WTC11 (cell line): ENCODE results near the gene SFTA2. TPM values are rescaled to one million over a fixed set of nuclear protein-coding genes. Genes with fewer than 3 reads are reported as not detected.
A peak's percentile ranks its signal among the peaks of the same experiment; 100 is the strongest.

Source experiments
- ATF1 ChIP-seq: sonication (generic); formaldehyde crosslinking; IDR thresholded peaks from 2 replicates; pipeline ENCODE4 v1.8.1; 2023; ENCODE audit warnings: mild to moderate bottlenecking, moderate library complexity, missing genetic modification reagents
- CREM ChIP-seq: sonication (generic); formaldehyde crosslinking; IDR thresholded peaks from 2 replicates; pipeline ENCODE4 v1.8.1; 2022; ENCODE audit warnings: mild to moderate bottlenecking, missing genetic modification reagents, moderate library complexity
- ELF4 ChIP-seq: sonication (generic); formaldehyde crosslinking; IDR thresholded peaks from 2 replicates; pipeline ENCODE4 v1.8.1; 2022; ENCODE audit warnings: low read depth, mild to moderate bottlenecking, moderate library complexity, missing genetic modification reagents
- FOXK1 ChIP-seq: sonication (generic); formaldehyde crosslinking; IDR thresholded peaks from 2 replicates; pipeline ENCODE4 v1.8.0; 2022; ENCODE audit warnings: mild to moderate bottlenecking, moderate library complexity, missing genetic modification reagents
- FOXP1 ChIP-seq: sonication (generic); formaldehyde crosslinking; IDR thresholded peaks from 2 replicates; pipeline ENCODE4 v1.8.0; 2022; ENCODE audit warnings: missing genetic modification reagents, mild to moderate bottlenecking, moderate library complexity, borderline replicate concordance
- FOXP4 ChIP-seq: sonication (generic); formaldehyde crosslinking; IDR thresholded peaks from 2 replicates; pipeline ENCODE4 v1.8.0; 2022; ENCODE audit warnings: mild to moderate bottlenecking, missing genetic modification reagents
- JUN ChIP-seq: sonication (generic); formaldehyde crosslinking; IDR thresholded peaks from 2 replicates; pipeline ENCODE4 v1.8.0; 2023; ENCODE audit warnings: mild to moderate bottlenecking, missing genetic modification reagents
- MYBL2 ChIP-seq: sonication (generic); formaldehyde crosslinking; IDR thresholded peaks from 2 replicates; pipeline ENCODE4 v1.8.1; 2023; ENCODE audit warnings: mild to moderate bottlenecking, moderate library complexity, missing genetic modification reagents
- NFATC4 ChIP-seq: fragments of 250-450 bp; sonication (Bioruptor Pico); IDR thresholded peaks from 2 replicates; pipeline ENCODE4 v1.9.0; 2021; ENCODE audit warnings: mild to moderate bottlenecking
- PREB ChIP-seq: sonication (generic); formaldehyde crosslinking; IDR thresholded peaks from 2 replicates; pipeline ENCODE4 v1.8.1; 2022; ENCODE audit warnings: mild to moderate bottlenecking, missing genetic modification reagents, moderate library complexity, borderline replicate concordance
- RELA ChIP-seq: sonication (generic); formaldehyde crosslinking; IDR thresholded peaks from 2 replicates; pipeline ENCODE4 v1.8.1; 2022; ENCODE audit warnings: missing genetic modification reagents, mild to moderate bottlenecking, borderline replicate concordance
- SP1 ChIP-seq: sonication (generic); formaldehyde crosslinking; conservative IDR thresholded peaks from 2 replicates; pipeline ENCODE4 v1.8.1; 2022; ENCODE audit warnings: missing genetic modification reagents
- ZNF317 ChIP-seq: sonication (generic); formaldehyde crosslinking; IDR thresholded peaks from 2 replicates; pipeline ENCODE4 v1.8.1; 2023; ENCODE audit warnings: low read depth, mild to moderate bottlenecking, moderate library complexity, missing genetic modification reagents, borderline replicate concordance
- ZNF423 ChIP-seq: fragments of 250-450 bp; sonication (Bioruptor Pico); IDR thresholded peaks from 2 replicates; pipeline ENCODE4 v2.1.2; 2022; ENCODE audit warnings: mild to moderate bottlenecking, moderate library complexity
- total RNA-seq: library from RNA; stranded (reverse); gene quantifications from 3 replicates; pipeline ENCODE4 v1.2.3, GENCODE V29; 2021
- TF ChIP-seq, protein P1 (sequence below): sonication (generic); formaldehyde crosslinking; IDR thresholded peaks from 2 replicates; pipeline ENCODE4 v1.8.0; 2023; ENCODE audit warnings: missing genetic modification reagents, mild to moderate bottlenecking, borderline replicate concordance
- TF ChIP-seq, protein P2 (sequence below): sonication (generic); formaldehyde crosslinking; IDR thresholded peaks from 2 replicates; pipeline ENCODE4 v1.8.0; 2022; ENCODE audit warnings: mild to moderate bottlenecking, missing genetic modification reagents
- TF ChIP-seq, protein P3 (sequence below): sonication (generic); formaldehyde crosslinking; IDR thresholded peaks from 2 replicates; pipeline ENCODE4 v1.8.0; 2022; ENCODE audit warnings: missing genetic modification reagents
- TF ChIP-seq, protein P4 (sequence below): sonication (generic); formaldehyde crosslinking; IDR thresholded peaks from 2 replicates; pipeline ENCODE4 v1.8.1; 2022; ENCODE audit warnings: mild to moderate bottlenecking, moderate library complexity, missing genetic modification reagents
- TF ChIP-seq, protein P5 (sequence below): sonication (generic); formaldehyde crosslinking; IDR thresholded peaks from 2 replicates; pipeline ENCODE4 v1.8.0; 2023; ENCODE audit warnings: missing genetic modification reagents
- TF ChIP-seq, protein P6 (sequence below): sonication (generic); formaldehyde crosslinking; IDR thresholded peaks from 2 replicates; pipeline ENCODE4 v1.8.1; 2023; ENCODE audit warnings: mild to moderate bottlenecking, moderate library complexity, missing genetic modification reagents

SFTA2 gene
- total RNA-seq, 1 experiment from 2014 or later = not detected

GRCh38 chr6:30914076-30914853, 17.7 kb downstream of the SFTA2 start, which contains the start of gene VARS2 (continued):
- TF ChIP-seq, protein P1, sequence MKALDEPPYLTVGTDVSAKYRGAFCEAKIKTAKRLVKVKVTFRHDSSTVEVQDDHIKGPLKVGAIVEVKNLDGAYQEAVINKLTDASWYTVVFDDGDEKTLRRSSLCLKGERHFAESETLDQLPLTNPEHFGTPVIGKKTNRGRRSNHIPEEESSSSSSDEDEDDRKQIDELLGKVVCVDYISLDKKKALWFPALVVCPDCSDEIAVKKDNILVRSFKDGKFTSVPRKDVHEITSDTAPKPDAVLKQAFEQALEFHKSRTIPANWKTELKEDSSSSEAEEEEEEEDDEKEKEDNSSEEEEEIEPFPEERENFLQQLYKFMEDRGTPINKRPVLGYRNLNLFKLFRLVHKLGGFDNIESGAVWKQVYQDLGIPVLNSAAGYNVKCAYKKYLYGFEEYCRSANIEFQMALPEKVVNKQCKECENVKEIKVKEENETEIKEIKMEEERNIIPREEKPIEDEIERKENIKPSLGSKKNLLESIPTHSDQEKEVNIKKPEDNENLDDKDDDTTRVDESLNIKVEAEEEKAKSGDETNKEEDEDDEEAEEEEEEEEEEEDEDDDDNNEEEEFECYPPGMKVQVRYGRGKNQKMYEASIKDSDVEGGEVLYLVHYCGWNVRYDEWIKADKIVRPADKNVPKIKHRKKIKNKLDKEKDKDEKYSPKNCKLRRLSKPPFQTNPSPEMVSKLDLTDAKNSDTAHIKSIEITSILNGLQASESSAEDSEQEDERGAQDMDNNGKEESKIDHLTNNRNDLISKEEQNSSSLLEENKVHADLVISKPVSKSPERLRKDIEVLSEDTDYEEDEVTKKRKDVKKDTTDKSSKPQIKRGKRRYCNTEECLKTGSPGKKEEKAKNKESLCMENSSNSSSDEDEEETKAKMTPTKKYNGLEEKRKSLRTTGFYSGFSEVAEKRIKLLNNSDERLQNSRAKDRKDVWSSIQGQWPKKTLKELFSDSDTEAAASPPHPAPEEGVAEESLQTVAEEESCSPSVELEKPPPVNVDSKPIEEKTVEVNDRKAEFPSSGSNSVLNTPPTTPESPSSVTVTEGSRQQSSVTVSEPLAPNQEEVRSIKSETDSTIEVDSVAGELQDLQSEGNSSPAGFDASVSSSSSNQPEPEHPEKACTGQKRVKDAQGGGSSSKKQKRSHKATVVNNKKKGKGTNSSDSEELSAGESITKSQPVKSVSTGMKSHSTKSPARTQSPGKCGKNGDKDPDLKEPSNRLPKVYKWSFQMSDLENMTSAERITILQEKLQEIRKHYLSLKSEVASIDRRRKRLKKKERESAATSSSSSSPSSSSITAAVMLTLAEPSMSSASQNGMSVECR (CRISPR knock-in tag) = 0 out of 2 replicates have a peak, but pooled peaks have one; percentile 78
- TF ChIP-seq ZNF317 (CRISPR knock-in tag) = peak; percentile 31; the same call in 1 of the 2 replicates
- TF ChIP-seq CREM = peak; percentile 17; the same call in 1 of the 2 replicates
- TF ChIP-seq, protein P2, sequence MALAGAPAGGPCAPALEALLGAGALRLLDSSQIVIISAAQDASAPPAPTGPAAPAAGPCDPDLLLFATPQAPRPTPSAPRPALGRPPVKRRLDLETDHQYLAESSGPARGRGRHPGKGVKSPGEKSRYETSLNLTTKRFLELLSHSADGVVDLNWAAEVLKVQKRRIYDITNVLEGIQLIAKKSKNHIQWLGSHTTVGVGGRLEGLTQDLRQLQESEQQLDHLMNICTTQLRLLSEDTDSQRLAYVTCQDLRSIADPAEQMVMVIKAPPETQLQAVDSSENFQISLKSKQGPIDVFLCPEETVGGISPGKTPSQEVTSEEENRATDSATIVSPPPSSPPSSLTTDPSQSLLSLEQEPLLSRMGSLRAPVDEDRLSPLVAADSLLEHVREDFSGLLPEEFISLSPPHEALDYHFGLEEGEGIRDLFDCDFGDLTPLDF = 0 out of 2 replicates have a peak, but pooled peaks have one; percentile 64
- peak; percentile 81; the same call in 1 of the 2 replicates for TF ChIP-seq JUN (CRISPR knock-in tag)
- TF ChIP-seq SP1 (CRISPR knock-in tag) = peak; percentile 70
- TF ChIP-seq FOXK1 = peak; percentile 46; the same call in 1 of the 2 replicates
- TF ChIP-seq, protein P3, sequence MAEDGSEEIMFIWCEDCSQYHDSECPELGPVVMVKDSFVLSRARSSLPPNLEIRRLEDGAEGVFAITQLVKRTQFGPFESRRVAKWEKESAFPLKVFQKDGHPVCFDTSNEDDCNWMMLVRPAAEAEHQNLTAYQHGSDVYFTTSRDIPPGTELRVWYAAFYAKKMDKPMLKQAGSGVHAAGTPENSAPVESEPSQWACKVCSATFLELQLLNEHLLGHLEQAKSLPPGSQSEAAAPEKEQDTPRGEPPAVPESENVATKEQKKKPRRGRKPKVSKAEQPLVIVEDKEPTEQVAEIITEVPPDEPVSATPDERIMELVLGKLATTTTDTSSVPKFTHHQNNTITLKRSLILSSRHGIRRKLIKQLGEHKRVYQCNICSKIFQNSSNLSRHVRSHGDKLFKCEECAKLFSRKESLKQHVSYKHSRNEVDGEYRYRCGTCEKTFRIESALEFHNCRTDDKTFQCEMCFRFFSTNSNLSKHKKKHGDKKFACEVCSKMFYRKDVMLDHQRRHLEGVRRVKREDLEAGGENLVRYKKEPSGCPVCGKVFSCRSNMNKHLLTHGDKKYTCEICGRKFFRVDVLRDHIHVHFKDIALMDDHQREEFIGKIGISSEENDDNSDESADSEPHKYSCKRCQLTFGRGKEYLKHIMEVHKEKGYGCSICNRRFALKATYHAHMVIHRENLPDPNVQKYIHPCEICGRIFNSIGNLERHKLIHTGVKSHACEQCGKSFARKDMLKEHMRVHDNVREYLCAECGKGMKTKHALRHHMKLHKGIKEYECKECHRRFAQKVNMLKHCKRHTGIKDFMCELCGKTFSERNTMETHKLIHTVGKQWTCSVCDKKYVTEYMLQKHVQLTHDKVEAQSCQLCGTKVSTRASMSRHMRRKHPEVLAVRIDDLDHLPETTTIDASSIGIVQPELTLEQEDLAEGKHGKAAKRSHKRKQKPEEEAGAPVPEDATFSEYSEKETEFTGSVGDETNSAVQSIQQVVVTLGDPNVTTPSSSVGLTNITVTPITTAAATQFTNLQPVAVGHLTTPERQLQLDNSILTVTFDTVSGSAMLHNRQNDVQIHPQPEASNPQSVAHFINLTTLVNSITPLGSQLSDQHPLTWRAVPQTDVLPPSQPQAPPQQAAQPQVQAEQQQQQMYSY (CRISPR knock-in tag) = peak; percentile 64
- TF ChIP-seq PREB = peak; percentile 76; the same call in 1 of the 2 replicates
- TF ChIP-seq, protein P4, sequence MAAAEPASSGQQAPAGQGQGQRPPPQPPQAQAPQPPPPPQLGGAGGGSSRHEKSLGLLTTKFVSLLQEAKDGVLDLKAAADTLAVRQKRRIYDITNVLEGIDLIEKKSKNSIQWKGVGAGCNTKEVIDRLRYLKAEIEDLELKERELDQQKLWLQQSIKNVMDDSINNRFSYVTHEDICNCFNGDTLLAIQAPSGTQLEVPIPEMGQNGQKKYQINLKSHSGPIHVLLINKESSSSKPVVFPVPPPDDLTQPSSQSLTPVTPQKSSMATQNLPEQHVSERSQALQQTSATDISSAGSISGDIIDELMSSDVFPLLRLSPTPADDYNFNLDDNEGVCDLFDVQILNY = peak; percentile 86; the same call in 1 of the 2 replicates
- TF ChIP-seq FOXP1 = peak; percentile 44
- peak; percentile 80; the same call in 1 of the 2 replicates for TF ChIP-seq FOXP4 (CRISPR knock-in tag)
- TF ChIP-seq, protein P5, sequence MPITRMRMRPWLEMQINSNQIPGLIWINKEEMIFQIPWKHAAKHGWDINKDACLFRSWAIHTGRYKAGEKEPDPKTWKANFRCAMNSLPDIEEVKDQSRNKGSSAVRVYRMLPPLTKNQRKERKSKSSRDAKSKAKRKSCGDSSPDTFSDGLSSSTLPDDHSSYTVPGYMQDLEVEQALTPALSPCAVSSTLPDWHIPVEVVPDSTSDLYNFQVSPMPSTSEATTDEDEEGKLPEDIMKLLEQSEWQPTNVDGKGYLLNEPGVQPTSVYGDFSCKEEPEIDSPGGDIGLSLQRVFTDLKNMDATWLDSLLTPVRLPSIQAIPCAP (CRISPR knock-in tag) = no peak
- TF ChIP-seq MYBL2 = peak; percentile 89
- no peak; the same call in 1 of the 2 replicates for TF ChIP-seq ATF1 (CRISPR knock-in tag)
- TF ChIP-seq RELA = no peak
- peak; percentile 79; the same call in 1 of the 2 replicates for TF ChIP-seq ELF4
- TF ChIP-seq ZNF423 (CRISPR knock-in tag) = peak; percentile 99
- TF ChIP-seq, protein P6, sequence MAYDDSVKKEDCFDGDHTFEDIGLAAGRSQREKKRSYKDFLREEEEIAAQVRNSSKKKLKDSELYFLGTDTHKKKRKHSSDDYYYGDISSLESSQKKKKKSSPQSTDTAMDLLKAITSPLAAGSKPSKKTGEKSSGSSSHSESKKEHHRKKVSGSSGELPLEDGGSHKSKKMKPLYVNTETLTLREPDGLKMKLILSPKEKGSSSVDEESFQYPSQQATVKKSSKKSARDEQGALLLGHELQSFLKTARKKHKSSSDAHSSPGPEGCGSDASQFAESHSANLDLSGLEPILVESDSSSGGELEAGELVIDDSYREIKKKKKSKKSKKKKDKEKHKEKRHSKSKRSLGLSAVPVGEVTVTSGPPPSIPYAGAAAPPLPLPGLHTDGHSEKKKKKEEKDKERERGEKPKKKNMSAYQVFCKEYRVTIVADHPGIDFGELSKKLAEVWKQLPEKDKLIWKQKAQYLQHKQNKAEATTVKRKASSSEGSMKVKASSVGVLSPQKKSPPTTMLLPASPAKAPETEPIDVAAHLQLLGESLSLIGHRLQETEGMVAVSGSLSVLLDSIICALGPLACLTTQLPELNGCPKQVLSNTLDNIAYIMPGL = peak; percentile 75; the same call in 1 of the 2 replicates
- peak; percentile 37; the same call in 1 of the 2 replicates for TF ChIP-seq NFATC4 (CRISPR knock-in tag)
